Inferior parietal cortex (tissue), 1 donor: ENCODE data around the gene DHX15.
"Not testable (repeated sequence)": the region's sequence is repeated elsewhere in the genome, so short reads cannot be mapped to it uniquely, and the experiment has no call there.

Experiments
- DNase-seq: peaks from one replicate; pipeline ENCODE4 v3.0.0-alpha.2; 2016; ENCODE audit errors: extremely low spot score

DHX15 gene

GRCh38 chr4:24544208-24544988 lies 40.0 kb downstream of the DHX15 start:
- no peak for DNase-seq

- no peak for DNase-seq
Observed at GRCh38 chr4:24537025-24537424, 47.3 kb downstream of the DHX15 start.

GRCh38 chr4:24535399-24535798 lies 49.0 kb downstream of the DHX15 start:
- no peak for DNase-seq

- no peak for DNase-seq
Observed at GRCh38 chr4:24533364-24533763, 51.0 kb downstream of the DHX15 start.

- no peak for DNase-seq
Observed at GRCh38 chr4:24529555-24529954, 54.8 kb downstream of the DHX15 start.

- no peak for DNase-seq
Observed at GRCh38 chr4:24527371-24527770, 57.0 kb downstream of the DHX15 start.

- no peak for DNase-seq
Observed at GRCh38 chr4:24521544-24521943, 62.8 kb downstream of the DHX15 start.

- no peak for DNase-seq
Observed at GRCh38 chr4:24519649-24520048, 64.7 kb downstream of the DHX15 start.

GRCh38 chr4:24517676-24518075 lies 66.7 kb downstream of the DHX15 start:
- no peak for DNase-seq

GRCh38 chr4:24516926-24517325 lies 67.4 kb downstream of the DHX15 start:
- no peak for DNase-seq

- DNase-seq: no peak
Observed at GRCh38 chr4:24515698-24516097, 68.7 kb downstream of the DHX15 start.

- DNase-seq: no peak
Observed at GRCh38 chr4:24514808-24515207, 69.5 kb downstream of the DHX15 start.

GRCh38 chr4:24513718-24514117 lies 70.6 kb downstream of the DHX15 start:
- DNase-seq: no peak

- no peak for DNase-seq
Observed at GRCh38 chr4:24511371-24512063, 72.8 kb downstream of the DHX15 start.

- no peak for DNase-seq
Observed at GRCh38 chr4:24510091-24510490, 74.3 kb downstream of the DHX15 start.

- DNase-seq: no peak
Observed at GRCh38 chr4:24508541-24508940, 75.8 kb downstream of the DHX15 start.

- DNase-seq: no peak
Observed at GRCh38 chr4:24507439-24507838, 76.9 kb downstream of the DHX15 start.

- not testable (repeated sequence) for DNase-seq
Observed at GRCh38 chr4:24503090-24503489, 81.3 kb downstream of the DHX15 start.

- DNase-seq: no peak
Observed at GRCh38 chr4:24497221-24497620, 87.1 kb downstream of the DHX15 start.

- DNase-seq: no peak
Observed at GRCh38 chr4:24496597-24496996, 87.8 kb downstream of the DHX15 start.

GRCh38 chr4:24495388-24495787 lies 89.0 kb downstream of the DHX15 start:
- no peak for DNase-seq

GRCh38 chr4:24489870-24490269 lies 94.5 kb downstream of the DHX15 start:
- no peak for DNase-seq

GRCh38 chr4:24488399-24489164 lies 95.8 kb downstream of the DHX15 start:
- peak; percentile 77 for DNase-seq
